Prostate gland (tissue), 2 donors: ENCODE results near the gene ABHD10.

ENCODE experiments used
- CTCF ChIP-seq, 4 experiments: fragments of 200-600 bp in 2 of 4; fragments of 450-650 bp in 2 of 4; sonication (generic) in 2 of 4; IDR thresholded peaks; 1 replicate in 3 of 4; 2 replicates in 1 of 4; pipeline ENCODE4 v1.5.1; 2016 to 2019; ENCODE audit warnings: antibody characterized with exemption in 4 of 4, mild to moderate bottlenecking in 2 of 4, moderate library complexity in 2 of 4
- POLR2A ChIP-seq: fragments of 450-650 bp; IDR thresholded peaks from one replicate; pipeline ENCODE4 v1.6.1; 2016; ENCODE audit warnings: antibody characterized with exemption, mild to moderate bottlenecking

GRCh38 chr3:111975131-111975530, 3.7 kb upstream of the ABHD10 start:
- no peak for TF ChIP-seq CTCF (IDR thresholded peaks at IDR 0.05)
- TF ChIP-seq POLR2A = no peak
